Measurements from ENCODE around the gene KLHDC9. TPM values are rescaled to one million over a fixed set of nuclear protein-coding genes. Genes with fewer than 3 reads are reported as not detected.
A peak's percentile ranks its signal among the peaks of the same experiment; 100 is the strongest.

Gene KLHDC9
- total RNA-seq, 2 experiments from 2014 or later = 0.33 to 0.46 TPM

- Mint-ChIP-seq H3K4me3 (no peak overlapping the region), H3K4me1 (peaks cover 55% of the 10 kb centered on the region), H3K36me3 (peaks cover 49% of the 10 kb centered on the region), H3K27ac (peak overlapping the region; percentile 9), H3K9me3 (no peaks in the 10 kb centered on the region), H3K27me3 (no peaks in the 10 kb centered on the region)
- no peak for DNase-seq
These were observed 30.6 kb downstream of the KLHDC9 start for GRCh38 chr1:161128591-161129420.

- H3K4me1 Mint-ChIP-seq = peaks cover 58% of the 10 kb centered on the region
- H3K4me3 Mint-ChIP-seq = no peak overlapping the region
- DNase-seq = no peak
- H3K36me3 Mint-ChIP-seq = peaks cover 49% of the 10 kb centered on the region
- H3K27ac Mint-ChIP-seq = peak overlapping the region; percentile 67
- H3K27me3 Mint-ChIP-seq = no peaks in the 10 kb centered on the region
- no peaks in the 10 kb centered on the region for H3K9me3 Mint-ChIP-seq
These were observed 32.1 kb downstream of the KLHDC9 start for GRCh38 chr1:161130266-161130665.

- H3K36me3 Mint-ChIP-seq = peaks cover 41% of the 10 kb centered on the region
- no peaks in the 10 kb centered on the region for H3K27me3 Mint-ChIP-seq
- H3K9me3 Mint-ChIP-seq = no peaks in the 10 kb centered on the region
- no peak overlapping the region for H3K4me3 Mint-ChIP-seq
- DNase-seq = no peak
- no peak overlapping the region for H3K27ac Mint-ChIP-seq
- peaks cover 55% of the 10 kb centered on the region for H3K4me1 Mint-ChIP-seq
These were observed 33.6 kb downstream of the KLHDC9 start for GRCh38 chr1:161131523-161132409.

- Mint-ChIP-seq H3K36me3 (peaks cover 34% of the 10 kb centered on the region), H3K9me3 (no peaks in the 10 kb centered on the region), H3K4me3 (no peak within 1 kb of the TSS), H3K4me1 (peaks cover 50% of the 10 kb centered on the region), H3K27ac (no peak within 1 kb of the TSS), H3K27me3 (no peaks in the 10 kb centered on the region)
- DNase-seq = peak; percentile 90
These were observed 34.5 kb downstream of the KLHDC9 start, which contains the start of gene DEDD for GRCh38 chr1:161132410-161133219. TSS of gene DEDD (minus strand) at chr1:161132667. CDS start at chr1:161124462, 8,205 bp downstream.

- H3K36me3 Mint-ChIP-seq = peaks cover 27% of the 10 kb centered on the region
- H3K4me3 Mint-ChIP-seq = no peak overlapping the region
- H3K27ac Mint-ChIP-seq = no peak overlapping the region
These were observed 35.1 kb downstream of the KLHDC9 start for GRCh38 chr1:161133220-161133740.

GRCh38 chr1:161137881-161138280 is 39.7 kb downstream of the KLHDC9 start:
- DNase-seq = no peak
- no peaks in the 10 kb centered on the region for H3K27me3 Mint-ChIP-seq
- no peaks in the 10 kb centered on the region for H3K9me3 Mint-ChIP-seq
- peaks cover 7% of the 10 kb centered on the region for H3K4me1 Mint-ChIP-seq
- H3K27ac Mint-ChIP-seq = no peak overlapping the region
- no peak overlapping the region for H3K4me3 Mint-ChIP-seq
- H3K36me3 Mint-ChIP-seq = peaks cover 5% of the 10 kb centered on the region

More at GRCh38 chr1:161133220-161133740, 35.1 kb downstream of the KLHDC9 start:
- Mint-ChIP-seq H3K9me3 (no peaks in the 10 kb centered on the region), H3K27me3 (no peaks in the 10 kb centered on the region), H3K4me1 (peaks cover 44% of the 10 kb centered on the region)
- no peak for DNase-seq

- no peak overlapping the region for H3K27ac Mint-ChIP-seq
These were observed 40.3 kb downstream of the KLHDC9 start for GRCh38 chr1:161138431-161138830.

GRCh38 chr1:161139766-161140165 is 41.6 kb downstream of the KLHDC9 start:
- H3K36me3 Mint-ChIP-seq = peaks cover 5% of the 10 kb centered on the region
- H3K4me3 Mint-ChIP-seq = no peak overlapping the region
- H3K27ac Mint-ChIP-seq = no peak overlapping the region
- peaks cover 7% of the 10 kb centered on the region for H3K4me1 Mint-ChIP-seq
- H3K27me3 Mint-ChIP-seq = no peaks in the 10 kb centered on the region
- no peak for DNase-seq
- H3K9me3 Mint-ChIP-seq = no peaks in the 10 kb centered on the region

More at GRCh38 chr1:161138431-161138830, 40.3 kb downstream of the KLHDC9 start:
- H3K4me3 Mint-ChIP-seq = no peak overlapping the region
- H3K4me1 Mint-ChIP-seq = peaks cover 7% of the 10 kb centered on the region
- H3K9me3 Mint-ChIP-seq = no peaks in the 10 kb centered on the region
- H3K36me3 Mint-ChIP-seq = peaks cover 5% of the 10 kb centered on the region
- H3K27me3 Mint-ChIP-seq = no peaks in the 10 kb centered on the region
- DNase-seq = no peak

- no peak for DNase-seq
- Mint-ChIP-seq H3K36me3 (peaks cover under 1% of the 10 kb centered on the region), H3K4me1 (peaks cover 2% of the 10 kb centered on the region), H3K27ac (no peak overlapping the region), H3K4me3 (no peak overlapping the region), H3K27me3 (no peaks in the 10 kb centered on the region), H3K9me3 (no peaks in the 10 kb centered on the region)
These were observed 42.7 kb downstream of the KLHDC9 start for GRCh38 chr1:161140755-161141400.

- DNase-seq = no peak
- H3K4me3 Mint-ChIP-seq = no peak overlapping the region
- H3K4me1 Mint-ChIP-seq = no peaks in the 10 kb centered on the region
- no peaks in the 10 kb centered on the region for H3K9me3 Mint-ChIP-seq
- no peaks in the 10 kb centered on the region for H3K27me3 Mint-ChIP-seq
- H3K36me3 Mint-ChIP-seq = no peaks in the 10 kb centered on the region
- no peak overlapping the region for H3K27ac Mint-ChIP-seq
These were observed 47.7 kb downstream of the KLHDC9 start for GRCh38 chr1:161145832-161146231.

Other genes with a start within 250 kb of the KLHDC9 start
- gene CD244, start 235.5 kb upstream of the KLHDC9 start, total RNA-seq = under 1 TPM; 0.28 to 0.37 TPM
- not detected for gene ITLN1, start 213.2 kb upstream of the KLHDC9 start, total RNA-seq
- not detected for gene ITLN2, start 143.6 kb upstream of the KLHDC9 start, total RNA-seq
- gene F11R, start 77.2 kb upstream of the KLHDC9 start, total RNA-seq = 10 to 100 TPM; 12.8 to 13.4 TPM
- 10 to 100 TPM; 44.8 to 45.7 TPM for gene TSTD1, start 59.4 kb upstream of the KLHDC9 start, total RNA-seq
- gene USF1, start 52.4 kb upstream of the KLHDC9 start, total RNA-seq = 10 to 100 TPM; 57.0 to 62.0 TPM
- 100 to 1,000 TPM; 146 to 157 TPM for gene ARHGAP30, start 28.5 kb upstream of the KLHDC9 start, total RNA-seq
- gene NECTIN4, start 8.8 kb upstream of the KLHDC9 start, total RNA-seq = under 1 TPM; 0.12 to 0.16 TPM
- 100 to 1,000 TPM; 141 to 148 TPM for gene PFDN2, start 19.7 kb downstream of the KLHDC9 start, total RNA-seq
- gene NIT1, start 19.7 kb downstream of the KLHDC9 start, total RNA-seq = 10 to 100 TPM; 34.3 to 39.3 TPM
- gene DEDD, start 34.3 kb downstream of the KLHDC9 start, total RNA-seq = 10 to 100 TPM; 37.4 to 38.7 TPM
- gene UFC1, start 55.6 kb downstream of the KLHDC9 start, total RNA-seq = 10 to 100 TPM; 89.9 to 92.8 TPM
- 10 to 100 TPM; 24.2 to 25.4 TPM for gene USP21, start 61.1 kb downstream of the KLHDC9 start, total RNA-seq
- gene PPOX, start 68.1 kb downstream of the KLHDC9 start, total RNA-seq = 10 to 100 TPM; 20.1 to 20.8 TPM
- 10 to 100 TPM; 49.5 to 53.9 TPM for gene B4GALT3, start 79.1 kb downstream of the KLHDC9 start, total RNA-seq
- gene ADAMTS4, start 100.7 kb downstream of the KLHDC9 start, total RNA-seq = 1 to 10 TPM; 2.5 to 3.8 TPM
- 10 to 100 TPM; 87.7 to 95.8 TPM for gene NDUFS2, start 104.0 kb downstream of the KLHDC9 start, total RNA-seq
- gene FCER1G, start 116.9 kb downstream of the KLHDC9 start, total RNA-seq = 1 to 10 TPM; 1.2 to 3.0 TPM
- gene APOA2, start 125.3 kb downstream of the KLHDC9 start, total RNA-seq = not detected
- gene TOMM40L, start 127.7 kb downstream of the KLHDC9 start, total RNA-seq = 10 to 100 TPM; 26.3 to 26.4 TPM
- gene NR1I3, start 139.8 kb downstream of the KLHDC9 start, total RNA-seq = not detected
- under 1 TPM; 0.39 to 0.80 TPM for gene PCP4L1, start 160.4 kb downstream of the KLHDC9 start, total RNA-seq
- gene MPZ, start 211.6 kb downstream of the KLHDC9 start, total RNA-seq = 1 to 10 TPM; 2.9 to 3.7 TPM
- 100 to 1,000 TPM; 187 to 192 TPM for gene SDHC, start 216.0 kb downstream of the KLHDC9 start, total RNA-seq

All from activated naive CD8-positive, alpha-beta T cell treated with anti-CD3 and anti-CD28 coated beads for 36 hours (primary cell).